HG03039 (cell line): ENCODE data around the gene MTARC1.

Experiments
- ATAC-seq: cut with Tn5 transposase; IDR thresholded peaks from one replicate; pipeline ENCODE4 v1.9.1; 2021; ENCODE audit warnings: mild to moderate bottlenecking, moderate library complexity; ENCODE audit not compliant: unreplicated experiment

Gene MTARC1

GRCh38 chr1:220786337-220787068 is at the start of gene MTARC1:
TSS of gene MTARC1 (plus strand) at chr1:220786913. CDS start at chr1:220786945, 32 bp downstream.
- ATAC-seq, result peak; percentile 52

GRCh38 chr1:220741349-220741748 is 45.4 kb upstream of the MTARC1 start:
- no peak for ATAC-seq

GRCh38 chr1:220741825-220742224 is 44.9 kb upstream of the MTARC1 start:
- ATAC-seq, result no peak

- ATAC-seq, result no peak
Observed at GRCh38 chr1:220742520-220742919, 44.2 kb upstream of the MTARC1 start.

GRCh38 chr1:220746851-220747250 is 39.9 kb upstream of the MTARC1 start:
- ATAC-seq, result no peak

- ATAC-seq, result peak; percentile 14
Observed at GRCh38 chr1:220747437-220748088, 39.1 kb upstream of the MTARC1 start.

GRCh38 chr1:220748089-220748934 is 38.4 kb upstream of the MTARC1 start, which contains the start of gene MTARC2:
TSS of gene MTARC2 (plus strand) at chr1:220748322. CDS start at chr1:220748532, 210 bp downstream.
- ATAC-seq, result peak; percentile 89

- no peak for ATAC-seq
Observed at GRCh38 chr1:220748936-220749335, 37.8 kb upstream of the MTARC1 start.

GRCh38 chr1:220750131-220750515 is 36.6 kb upstream of the MTARC1 start:
- ATAC-seq, result no peak

- no peak for ATAC-seq
Observed at GRCh38 chr1:220751111-220751510, 35.6 kb upstream of the MTARC1 start.

GRCh38 chr1:220754212-220754917 is 32.3 kb upstream of the MTARC1 start:
- no peak for ATAC-seq

- no peak for ATAC-seq
Observed at GRCh38 chr1:220754918-220755295, 31.8 kb upstream of the MTARC1 start.

GRCh38 chr1:220755309-220755708 is 31.4 kb upstream of the MTARC1 start:
- ATAC-seq, result no peak

- no peak for ATAC-seq
Observed at GRCh38 chr1:220757441-220757840, 29.3 kb upstream of the MTARC1 start.

GRCh38 chr1:220759147-220759546 is 27.6 kb upstream of the MTARC1 start:
- no peak for ATAC-seq

- no peak for ATAC-seq
Observed at GRCh38 chr1:220761688-220762427, 24.9 kb upstream of the MTARC1 start.

- ATAC-seq, result no peak
Observed at GRCh38 chr1:220764757-220765156, 22.0 kb upstream of the MTARC1 start.

GRCh38 chr1:220767312-220768125 is 19.2 kb upstream of the MTARC1 start:
- ATAC-seq, result no peak

- ATAC-seq, result no peak
Observed at GRCh38 chr1:220768126-220768601, 18.5 kb upstream of the MTARC1 start.
